Measurements from ENCODE around the gene FBLN7.
A peak's percentile ranks its signal among the peaks of the same experiment; 100 is the strongest.
"Not testable (repeated sequence)": the region's sequence is repeated elsewhere in the genome, so short reads cannot be mapped to it uniquely, and the experiment has no call there.

The FBLN7 gene

GRCh38 chr2:112138159-112139032, at the start of gene FBLN7:
TSS of gene FBLN7 (plus strand) at chr2:112138385. CDS start at chr2:112138656, 271 bp downstream.
- peak; percentile 49 for DNase-seq

- DNase-seq: no peak
Measured at GRCh38 chr2:112089375-112089774, 48.8 kb upstream of the FBLN7 start.

GRCh38 chr2:112092286-112093041, 45.7 kb upstream of the FBLN7 start:
- DNase-seq: no peak

- no peak for DNase-seq
Measured at GRCh38 chr2:112093216-112093615, 45.0 kb upstream of the FBLN7 start.

GRCh38 chr2:112095681-112096080, 42.5 kb upstream of the FBLN7 start:
- no peak for DNase-seq

GRCh38 chr2:112096098-112096497, 42.1 kb upstream of the FBLN7 start:
- DNase-seq: no peak

- DNase-seq: no peak
Measured at GRCh38 chr2:112108178-112108832, 29.9 kb upstream of the FBLN7 start.

- DNase-seq: no peak
Measured at GRCh38 chr2:112109278-112109677, 28.9 kb upstream of the FBLN7 start.

GRCh38 chr2:112110966-112111365, 27.2 kb upstream of the FBLN7 start:
- no peak for DNase-seq

GRCh38 chr2:112113354-112113753, 24.8 kb upstream of the FBLN7 start:
- not testable (repeated sequence) for DNase-seq

GRCh38 chr2:112118148-112118547, 20.0 kb upstream of the FBLN7 start:
- no peak for DNase-seq

- peak; percentile 24 for DNase-seq
Measured at GRCh38 chr2:112121682-112122254, 16.4 kb upstream of the FBLN7 start.

- DNase-seq: no peak
Measured at GRCh38 chr2:112129060-112129459, 9.1 kb upstream of the FBLN7 start.

- DNase-seq: no peak
Measured at GRCh38 chr2:112133344-112133743, 4.8 kb upstream of the FBLN7 start.

GRCh38 chr2:112134120-112134519, 4.1 kb upstream of the FBLN7 start:
- no peak for DNase-seq

- no peak for DNase-seq
Measured at GRCh38 chr2:112136096-112136495, 2.1 kb upstream of the FBLN7 start.

- peak; percentile 15 for DNase-seq
Measured at GRCh38 chr2:112137516-112138158, 548 bp upstream of the FBLN7 start.

- DNase-seq: not testable (repeated sequence)
Measured at GRCh38 chr2:112139033-112139614, 939 bp downstream of the FBLN7 start.

GRCh38 chr2:112139661-112140204, 1.5 kb downstream of the FBLN7 start:
- DNase-seq: not testable (repeated sequence)

GRCh38 chr2:112140205-112140802, 2.1 kb downstream of the FBLN7 start:
- DNase-seq: no peak

GRCh38 chr2:112140899-112141625, 2.9 kb downstream of the FBLN7 start:
- no peak for DNase-seq
